Neural cell (in vitro differentiated cells): ENCODE measurements around the gene FHL1. TPM values are rescaled to one million over a fixed set of nuclear protein-coding genes. Genes with fewer than 3 reads are reported as not detected.
"Not testable (repeated sequence)": the region's sequence is repeated elsewhere in the genome, so short reads cannot be mapped to it uniquely, and the experiment has no call there.

ENCODE experiments used
- H2AFZ ChIP-seq: fragments of 200-600, 300-800 bp; sonication (generic), shearing (Covaris generic); 2 replicates; pipeline ENCODE4 v1.6.0; 2014; ENCODE audit warnings: low read depth, mild to moderate bottlenecking, antibody characterized with exemption, low read length, moderate library complexity
- H3F3A ChIP-seq: fragments of 200-600 bp; shearing (Covaris generic); 2 replicates; pipeline ENCODE4 v1.6.1; 2016; ENCODE audit warnings: mild to moderate bottlenecking, moderate library complexity, mixed read lengths, antibody characterized with exemption, low read length; ENCODE audit not compliant: insufficient read depth, poor library complexity, severe bottlenecking
- H3K27ac ChIP-seq: fragments of 200-600, 300-800 bp; sonication (generic), shearing (Covaris generic); 2 replicates; pipeline ENCODE4 v1.5.1; 2014; ENCODE audit warnings: mild to moderate bottlenecking, low read length, moderate library complexity
- H3K27me3 ChIP-seq: fragments of 300-800, 200-600 bp; sonication (generic), shearing (Covaris generic); 2 replicates; pipeline ENCODE4 v1.6.0; 2014; ENCODE audit warnings: mild to moderate bottlenecking, low read depth, low read length, moderate library complexity; ENCODE audit not compliant: insufficient read depth
- H3K36me3 ChIP-seq: fragments of 300-800, 200-600 bp; sonication (generic), shearing (Covaris generic); 2 replicates; pipeline ENCODE4 v1.5.1; 2014; ENCODE audit warnings: mild to moderate bottlenecking, antibody characterized with exemption, low read length, moderate library complexity; ENCODE audit not compliant: insufficient read depth
- H3K4me2 ChIP-seq: fragments of 300-800, 200-600 bp; sonication (generic), shearing (Covaris generic); 2 replicates; pipeline ENCODE4 v1.6.0; 2014; ENCODE audit warnings: mild to moderate bottlenecking, low read length
- H3K4me3 ChIP-seq: fragments of 300-800, 200-600 bp; sonication (generic), shearing (Covaris generic); 2 replicates; pipeline ENCODE4 v1.5.1; 2014; ENCODE audit warnings: mild to moderate bottlenecking, low read length, moderate library complexity
- H3K79me2 ChIP-seq: fragments of 200-600 bp; shearing (Covaris generic); replicated peaks from 2 replicates; pipeline ENCODE4 v1.6.0; 2014; ENCODE audit warnings: mild to moderate bottlenecking, low read length, moderate library complexity; ENCODE audit not compliant: insufficient read depth
- H3K9ac ChIP-seq: fragments of 300-800, 200-600 bp; sonication (generic), shearing (Covaris generic); 2 replicates; pipeline ENCODE4 v1.6.1; 2016; ENCODE audit warnings: mild to moderate bottlenecking, low read length, mixed read lengths
- H3K9me2 ChIP-seq: fragments of 200-600 bp; shearing (Covaris generic); 2 replicates; pipeline ENCODE4 v1.6.1; 2016; ENCODE audit warnings: mild to moderate bottlenecking, low read length, mixed read lengths; ENCODE audit not compliant: insufficient read depth
- H3K9me3 ChIP-seq: fragments of 200-600, 300-800 bp; sonication (generic), shearing (Covaris generic); 2 replicates; pipeline ENCODE4 v1.6.1; 2016; ENCODE audit warnings: mild to moderate bottlenecking, mixed run types, low read length, moderate library complexity, mixed read lengths
- H4K20me1 ChIP-seq: fragments of 200-600 bp; shearing (Covaris generic); 2 replicates; pipeline ENCODE4 v1.6.1; 2016; ENCODE audit warnings: mild to moderate bottlenecking, mixed run types; ENCODE audit not compliant: insufficient read depth
- EP300 ChIP-seq: fragments of 450-650 bp; conservative IDR thresholded peaks from 2 replicates; pipeline ENCODE4 v1.6.1; 2014; ENCODE audit warnings: antibody characterized with exemption, mild to moderate bottlenecking, moderate library complexity; ENCODE audit not compliant: poor library complexity, severe bottlenecking
- EZH2 ChIP-seq: fragments of 200-600, 300-800 bp; shearing (Covaris generic), sonication (generic); IDR thresholded peaks from 2 replicates; pipeline ENCODE4 v1.6.1; 2014; ENCODE audit warnings: antibody characterized with exemption, low read length, borderline replicate concordance, mild to moderate bottlenecking; ENCODE audit not compliant: insufficient read depth, poor library complexity, severe bottlenecking
- MXI1 ChIP-seq: fragments of 450-650 bp; conservative IDR thresholded peaks from 2 replicates; pipeline ENCODE4 v1.6.1; 2014; ENCODE audit warnings: antibody characterized with exemption, mild to moderate bottlenecking; ENCODE audit not compliant: poor library complexity, severe bottlenecking
- POLR2AphosphoS5 ChIP-seq: IDR thresholded peaks from 2 replicates; pipeline ENCODE4 v1.6.1; 2012
- RAD21 ChIP-seq: fragments of 450-650 bp; conservative IDR thresholded peaks from 2 replicates; pipeline ENCODE4 v1.6.1; 2014; ENCODE audit warnings: antibody characterized with exemption, mild to moderate bottlenecking, moderate library complexity
- REST ChIP-seq: IDR thresholded peaks from 2 replicates; pipeline ENCODE4 v1.6.1; 2012; ENCODE audit warnings: borderline replicate concordance
- SMC3 ChIP-seq: fragments of 450-650 bp; conservative IDR thresholded peaks from 2 replicates; pipeline ENCODE4 v1.6.1; 2014; ENCODE audit warnings: antibody characterized with exemption, mild to moderate bottlenecking, moderate library complexity; ENCODE audit not compliant: poor library complexity
- TAF1 ChIP-seq: IDR thresholded peaks from 2 replicates; pipeline ENCODE4 v1.6.1; 2012; ENCODE audit warnings: low read depth
- polyA plus RNA-seq: library from polyadenylated mRNA; depleted of rRNA; stranded (reverse); fragments of >200 nt; gene quantifications from 2 replicates; pipeline ENCODE4 v1.2.3, GENCODE V29; 2014
- TF ChIP-seq, protein P1 (sequence below): fragments of 450-650 bp; IDR thresholded peaks from 2 replicates; pipeline ENCODE4 v1.5.1; 2014; ENCODE audit warnings: antibody characterized with exemption, mild to moderate bottlenecking, moderate library complexity; ENCODE audit not compliant: poor library complexity, severe bottlenecking

Gene FHL1
- polyA plus RNA-seq, 1 donor from 2014 or later: 235 TPM

- no peaks in the 10 kb centered on the region for H3K36me3 ChIP-seq
- H3K27me3 ChIP-seq: no peaks in the 10 kb centered on the region
- H3K9me3 ChIP-seq: no peaks in the 10 kb centered on the region
- peaks cover 11% of the 10 kb centered on the region for H3K79me2 ChIP-seq
- H2AFZ ChIP-seq: no peak overlapping the region
- peak overlapping the region; percentile 79 for H3K27ac ChIP-seq
- H3K4me2 ChIP-seq: no peak overlapping the region
- H3K9me2 ChIP-seq: no peaks in the 10 kb centered on the region
- H3K9ac ChIP-seq: peak overlapping the region; percentile 36
- H3F3A ChIP-seq: no peaks in the 10 kb centered on the region
- no peaks in the 10 kb centered on the region for H4K20me1 ChIP-seq
- TF ChIP-seq MXI1: no peak
- TF ChIP-seq EZH2: no peak
- TF ChIP-seq, protein P1, sequence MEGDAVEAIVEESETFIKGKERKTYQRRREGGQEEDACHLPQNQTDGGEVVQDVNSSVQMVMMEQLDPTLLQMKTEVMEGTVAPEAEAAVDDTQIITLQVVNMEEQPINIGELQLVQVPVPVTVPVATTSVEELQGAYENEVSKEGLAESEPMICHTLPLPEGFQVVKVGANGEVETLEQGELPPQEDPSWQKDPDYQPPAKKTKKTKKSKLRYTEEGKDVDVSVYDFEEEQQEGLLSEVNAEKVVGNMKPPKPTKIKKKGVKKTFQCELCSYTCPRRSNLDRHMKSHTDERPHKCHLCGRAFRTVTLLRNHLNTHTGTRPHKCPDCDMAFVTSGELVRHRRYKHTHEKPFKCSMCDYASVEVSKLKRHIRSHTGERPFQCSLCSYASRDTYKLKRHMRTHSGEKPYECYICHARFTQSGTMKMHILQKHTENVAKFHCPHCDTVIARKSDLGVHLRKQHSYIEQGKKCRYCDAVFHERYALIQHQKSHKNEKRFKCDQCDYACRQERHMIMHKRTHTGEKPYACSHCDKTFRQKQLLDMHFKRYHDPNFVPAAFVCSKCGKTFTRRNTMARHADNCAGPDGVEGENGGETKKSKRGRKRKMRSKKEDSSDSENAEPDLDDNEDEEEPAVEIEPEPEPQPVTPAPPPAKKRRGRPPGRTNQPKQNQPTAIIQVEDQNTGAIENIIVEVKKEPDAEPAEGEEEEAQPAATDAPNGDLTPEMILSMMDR: no peak
- no peak for TF ChIP-seq SMC3
- no peak for TF ChIP-seq EP300
- TF ChIP-seq RAD21: no peak
- TF ChIP-seq REST: no peak
- no peak for TF ChIP-seq TAF1
- TF ChIP-seq POLR2AphosphoS5: no peak
- peak overlapping the region; percentile 45 for H3K4me3 ChIP-seq
These were observed 18.1 kb downstream of the FHL1 start for GRCh38 chrX:136165406-136165805.

DNA sequence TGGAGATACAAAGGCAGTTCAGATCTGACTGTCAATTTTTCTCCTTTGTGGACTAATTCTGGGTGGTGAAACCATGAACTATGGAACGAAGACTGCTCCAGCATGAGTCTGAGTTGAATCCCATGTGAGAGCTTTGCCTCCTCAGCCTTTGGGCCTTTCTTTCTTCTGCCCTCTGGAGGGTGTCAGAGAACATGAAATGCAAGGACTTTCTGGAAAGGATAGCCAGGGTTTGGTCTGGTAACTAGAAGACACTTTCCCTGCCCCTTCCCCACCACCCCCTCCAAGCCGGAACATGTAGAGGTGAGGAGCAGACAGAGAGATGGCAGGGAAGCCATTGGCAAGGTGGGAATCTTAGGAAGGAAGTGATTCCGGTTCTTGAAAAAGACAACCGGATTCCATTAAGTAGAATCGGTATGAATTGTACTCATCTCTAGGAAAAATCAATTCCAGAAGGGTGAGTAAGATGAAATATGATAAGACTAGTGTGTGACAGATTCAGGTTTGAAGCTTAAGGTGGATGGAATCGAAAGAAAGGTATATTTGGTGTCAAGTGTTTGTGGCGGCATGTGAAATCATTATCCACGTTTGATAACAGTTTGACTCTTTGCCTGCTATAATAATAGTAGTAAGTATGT is 19.0 kb downstream of the FHL1 start:
- H3F3A ChIP-seq: no peaks in the 10 kb centered on the region
- H3K9me2 ChIP-seq: no peaks in the 10 kb centered on the region
- H3K27me3 ChIP-seq: no peaks in the 10 kb centered on the region
- H3K9ac ChIP-seq: no peak overlapping the region
- H3K9me3 ChIP-seq: no peaks in the 10 kb centered on the region
- H3K4me2 ChIP-seq: peak overlapping the region; percentile 14
- TF ChIP-seq SMC3 (no peak), TAF1 (no peak), EP300 (no peak), EZH2 (no peak), RAD21 (no peak), MXI1 (no peak), POLR2AphosphoS5 (no peak), REST (no peak)
- TF ChIP-seq, protein P1: no peak
- no peaks in the 10 kb centered on the region for H4K20me1 ChIP-seq
- H2AFZ ChIP-seq: no peak overlapping the region
- peak overlapping the region; percentile 79 for H3K27ac ChIP-seq
- H3K36me3 ChIP-seq: no peaks in the 10 kb centered on the region
- peaks cover 11% of the 10 kb centered on the region for H3K79me2 ChIP-seq
- peak overlapping the region; percentile 45 for H3K4me3 ChIP-seq

DNA sequence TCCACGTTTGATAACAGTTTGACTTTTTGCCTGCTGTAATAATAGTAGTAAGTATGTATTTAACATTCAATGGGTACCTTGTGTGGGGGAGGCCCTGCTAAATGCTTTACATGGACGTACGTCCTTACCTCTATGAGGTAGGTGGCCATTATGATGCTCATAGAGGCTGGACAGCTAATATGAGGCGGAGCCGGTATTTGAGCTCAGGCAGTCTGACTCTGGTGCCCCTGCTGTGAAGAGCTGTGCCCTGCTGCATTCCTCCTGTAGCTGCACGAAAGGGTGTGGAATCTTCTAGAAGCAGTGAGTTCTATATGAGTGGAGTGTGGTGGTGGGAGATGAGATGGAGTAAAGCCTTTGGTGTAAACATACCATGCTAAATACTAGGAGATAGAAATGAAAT is 20.7 kb downstream of the FHL1 start:
- H3K4me3 ChIP-seq, H2AFZ ChIP-seq, H3K9ac ChIP-seq, H3F3A ChIP-seq, H3K9me2 ChIP-seq, H3K9me3 ChIP-seq, H3K4me2 ChIP-seq, H3K27me3 ChIP-seq, H3K36me3 ChIP-seq, H3K27ac ChIP-seq, H3K79me2 ChIP-seq, H4K20me1 ChIP-seq: not testable (repeated sequence)
